Breast epithelium (tissue), 4 donors: ENCODE results near the gene TAS2R4. TPM values are rescaled to one million over a fixed set of nuclear protein-coding genes. Genes with fewer than 3 reads are reported as not detected.

Experiments used
- DNase-seq, 2 donors: peaks; one replicate each; pipeline ENCODE4 v3.0.0-alpha.2; 2019; ENCODE audit warnings: low spot score in 2 of 2
- H3K27ac ChIP-seq, 2 donors: fragments of 200-600 bp; sonication (generic) in 1 of 2; one replicate each; pipeline ENCODE4 v1.5.1; 2016 to 2019; ENCODE audit warnings: mild to moderate bottlenecking in 1 of 2
- H3K27me3 ChIP-seq, 2 donors: fragments of 200-600 bp; sonication (generic) in 1 of 2; one replicate each; pipeline versions ENCODE4 v1.5.1 to v1.6.0; 2017 to 2019; ENCODE audit warnings: control low read depth in 1 of 2, mild to moderate bottlenecking in 1 of 2
- H3K36me3 ChIP-seq: fragments of 200-600 bp; one replicate; pipeline ENCODE4 v1.5.1; 2019
- H3K4me1 ChIP-seq, 2 donors: fragments of 200-600 bp; sonication (generic); one replicate each; pipeline ENCODE4 v1.5.1; 2016 to 2019; ENCODE audit warnings: control low read depth in 1 of 2
- H3K4me3 ChIP-seq, 3 donors: fragments of 200-600 bp; sonication (generic); 1 replicate in 2 of 3; 2 replicates in 1 of 3; pipeline ENCODE4 v1.5.1; 2016 to 2019; ENCODE audit warnings: mild to moderate bottlenecking in 3 of 3, moderate library complexity in 2 of 3
- H3K9me3 ChIP-seq, 2 donors: fragments of 200-600 bp; sonication (generic) in 1 of 2; one replicate each; pipeline ENCODE4 v1.5.1; 2016 to 2019; ENCODE audit warnings: control low read depth in 1 of 2
- POLR2A ChIP-seq: fragments of 450-650 bp; IDR thresholded peaks from one replicate; pipeline ENCODE4 v1.6.1; 2016; ENCODE audit warnings: antibody characterized with exemption, mild to moderate bottlenecking, moderate library complexity
- POLR2AphosphoS5 ChIP-seq, 3 donors: sonication (generic); formaldehyde crosslinking; IDR thresholded peaks; one replicate each; pipeline ENCODE4 v1.6.1; 2017; ENCODE audit warnings: antibody characterized with exemption in 3 of 3
- intact Hi-C: fragments of 100-400 bp; cut with DNase I; formaldehyde crosslinking; loops from one replicate; pipeline ENCODE4 v1.15.1; 2023; ENCODE audit warnings: low total_unique reads
- total RNA-seq, 3 donors: library from RNA; depleted of rRNA; stranded (reverse); fragments of >200 nt; gene quantifications; one replicate each; pipeline ENCODE4 v1.1.0, GENCODE V29; 2016
- TF ChIP-seq, protein P1 (sequence below), 3 donors: fragments of 450-650 bp; IDR thresholded peaks; one replicate each; pipeline ENCODE4 v1.5.1; 2016 to 2017; ENCODE audit warnings: antibody characterized with exemption in 3 of 3, mild to moderate bottlenecking in 3 of 3, moderate library complexity in 3 of 3

Gene TAS2R4
- 1 to 10 TPM; 1.9 to 4.2 (median 2.0) TPM for total RNA-seq

- TF ChIP-seq POLR2A (no peak), POLR2AphosphoS5 (IDR thresholded peaks at IDR 0.05) (no peak)
- TF ChIP-seq, protein P1, sequence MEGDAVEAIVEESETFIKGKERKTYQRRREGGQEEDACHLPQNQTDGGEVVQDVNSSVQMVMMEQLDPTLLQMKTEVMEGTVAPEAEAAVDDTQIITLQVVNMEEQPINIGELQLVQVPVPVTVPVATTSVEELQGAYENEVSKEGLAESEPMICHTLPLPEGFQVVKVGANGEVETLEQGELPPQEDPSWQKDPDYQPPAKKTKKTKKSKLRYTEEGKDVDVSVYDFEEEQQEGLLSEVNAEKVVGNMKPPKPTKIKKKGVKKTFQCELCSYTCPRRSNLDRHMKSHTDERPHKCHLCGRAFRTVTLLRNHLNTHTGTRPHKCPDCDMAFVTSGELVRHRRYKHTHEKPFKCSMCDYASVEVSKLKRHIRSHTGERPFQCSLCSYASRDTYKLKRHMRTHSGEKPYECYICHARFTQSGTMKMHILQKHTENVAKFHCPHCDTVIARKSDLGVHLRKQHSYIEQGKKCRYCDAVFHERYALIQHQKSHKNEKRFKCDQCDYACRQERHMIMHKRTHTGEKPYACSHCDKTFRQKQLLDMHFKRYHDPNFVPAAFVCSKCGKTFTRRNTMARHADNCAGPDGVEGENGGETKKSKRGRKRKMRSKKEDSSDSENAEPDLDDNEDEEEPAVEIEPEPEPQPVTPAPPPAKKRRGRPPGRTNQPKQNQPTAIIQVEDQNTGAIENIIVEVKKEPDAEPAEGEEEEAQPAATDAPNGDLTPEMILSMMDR (IDR thresholded peaks at IDR 0.05) = no peak
- Histone ChIP-seq H3K9me3 (peaks cover 0 to 5% of the 10 kb centered on the region in 2 donors), H3K27ac (no peak within 1 kb of the TSS), H3K27me3 (no peaks in the 10 kb centered on the region), H3K36me3 (peaks cover 4% of the 10 kb centered on the region), H3K4me1 (no peaks in the 10 kb centered on the region), H3K4me3 (no peak within 1 kb of the TSS)
- intact Hi-C loops = no loop called here
- DNase-seq = no peak
Measured at GRCh38 chr7:141776374-141776773, at the start of gene TAS2R4. Gene TAS2R4 (plus strand): TSS chr7:141776674. CDS start chr7:141778489, 1,815 bp downstream.

DNA sequence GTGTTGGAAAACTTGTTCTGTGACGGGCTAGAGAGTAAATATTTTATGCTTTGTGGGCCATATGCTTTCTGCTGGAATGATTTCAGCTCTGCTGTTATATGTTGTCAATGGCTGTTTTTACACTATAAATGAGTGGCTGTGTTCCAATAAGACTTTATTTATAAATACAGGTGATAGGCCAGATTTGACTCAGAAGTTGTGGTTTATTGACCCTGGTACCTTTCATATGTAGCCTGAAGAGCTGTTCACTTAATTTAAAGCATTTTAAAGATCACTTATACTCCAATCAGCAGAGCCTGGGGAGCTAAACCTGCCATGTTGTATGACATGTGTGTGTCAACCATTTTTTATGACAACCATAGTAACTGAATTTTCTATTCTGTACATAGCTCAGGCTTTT lies 47.5 kb upstream of the TAS2R4 start:
- Histone ChIP-seq H3K4me1 (no peaks in the 10 kb centered on the region), H3K27me3 (no peaks in the 10 kb centered on the region), H3K9me3 (no peaks in the 10 kb centered on the region), H3K4me3 (no peak overlapping the region), H3K36me3 (no peaks in the 10 kb centered on the region), H3K27ac (no peak overlapping the region)
- intact Hi-C loops = no loop called here
- no peak for DNase-seq
- no peak for TF ChIP-seq POLR2A
- TF ChIP-seq POLR2AphosphoS5 (IDR thresholded peaks at IDR 0.05) = no peak
- TF ChIP-seq, protein P1 (IDR thresholded peaks at IDR 0.05) = no peak

GRCh38 chr7:141731476-141732149 lies 44.9 kb upstream of the TAS2R4 start:
- Histone ChIP-seq H3K27me3 (no peaks in the 10 kb centered on the region), H3K4me3 (no peak overlapping the region), H3K27ac (no peak overlapping the region), H3K36me3 (no peaks in the 10 kb centered on the region), H3K4me1 (no peaks in the 10 kb centered on the region), H3K9me3 (no peaks in the 10 kb centered on the region)
- TF ChIP-seq POLR2AphosphoS5 (IDR thresholded peaks at IDR 0.05) (no peak), POLR2A (no peak)
- TF ChIP-seq, protein P1 (IDR thresholded peaks at IDR 0.05) = no peak
- DNase-seq = no peak
- intact Hi-C loops = no loop called here

DNA sequence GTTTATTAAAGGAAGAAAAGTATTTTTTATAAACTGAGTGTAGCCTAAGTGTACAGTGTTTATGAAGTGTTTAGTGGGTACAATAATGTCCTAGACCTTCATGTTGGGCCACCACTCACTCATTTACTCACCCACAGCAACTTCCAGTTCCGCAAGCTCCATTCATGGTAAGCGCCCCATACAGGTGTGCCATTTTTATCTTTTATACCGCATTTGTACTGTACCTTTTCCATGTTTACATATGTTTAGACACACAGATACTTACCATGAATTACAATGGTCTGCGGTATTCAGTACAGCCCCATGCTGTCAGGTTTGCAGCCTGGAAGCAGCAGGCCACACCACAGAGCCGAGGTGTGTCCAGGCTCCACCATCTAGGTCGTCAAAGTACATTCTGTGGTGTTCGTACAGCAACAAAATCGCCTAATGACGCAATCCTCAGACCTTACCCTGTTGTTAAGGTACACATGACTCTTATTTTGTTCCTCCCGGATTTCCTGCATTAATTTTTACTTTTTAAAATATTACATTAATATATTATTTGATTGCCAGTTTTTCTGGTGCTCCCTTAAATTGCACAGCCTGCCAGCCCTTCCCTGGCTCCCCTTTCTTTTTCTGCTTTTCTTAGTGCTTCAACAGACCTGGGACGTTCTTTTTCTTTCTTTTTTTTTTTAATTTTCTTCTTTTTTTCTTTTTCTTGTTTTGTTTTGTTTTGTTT lies 39.2 kb upstream of the TAS2R4 start:
- peaks cover 4% of the 10 kb centered on the region for H3K36me3 ChIP-seq
- intact Hi-C loops = no loop called here
- H3K27ac ChIP-seq = peak overlapping the region; percentile 87 to 89

More for the DNA sequence above, 39.2 kb upstream of the TAS2R4 start:
- no peaks in the 10 kb centered on the region for H3K9me3 ChIP-seq
- TF ChIP-seq, protein P1 (IDR thresholded peaks at IDR 0.05) = no peak
- TF ChIP-seq POLR2A (no peak), POLR2AphosphoS5 (IDR thresholded peaks at IDR 0.05) (no peak)
- peak overlapping the region; percentile 66 to 86 (median 69) for H3K4me3 ChIP-seq
- H3K4me1 ChIP-seq = peaks cover 0 to 8% of the 10 kb centered on the region in 2 donors
- peak in 1 of 2 donors; percentile 18 for DNase-seq
- no peaks in the 10 kb centered on the region for H3K27me3 ChIP-seq
